ENCODE results near the gene CXorf66. TPM values are rescaled to one million over a fixed set of nuclear protein-coding genes. Genes with fewer than 3 reads are reported as not detected.
A peak's percentile ranks its signal among the peaks of the same experiment; 100 is the strongest.

Gene CXorf66
- total RNA-seq, 1 donor: not detected

DNA sequence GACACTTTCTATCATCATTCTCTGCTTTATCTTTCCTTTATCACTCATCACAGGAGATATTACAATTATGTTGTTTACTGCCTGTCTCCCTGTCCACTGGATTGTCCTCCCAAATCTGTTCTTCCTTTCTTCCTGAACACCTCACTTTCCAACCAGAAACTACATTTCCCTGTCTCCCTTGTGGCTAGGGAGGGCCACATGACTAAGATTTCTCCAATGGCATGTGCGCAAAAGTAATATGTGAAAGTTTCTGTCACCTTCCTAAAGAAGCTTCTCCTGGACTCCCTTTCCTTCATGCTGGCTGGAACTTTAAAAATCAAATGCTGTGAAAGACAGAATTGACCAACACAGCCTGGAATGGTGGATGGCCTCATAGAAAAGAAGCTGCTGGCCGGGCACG, 58.2 kb downstream of the CXorf66 start:
- H3K4me3 ChIP-seq (ENCODE audit: low read depth, low read length): no peak overlapping the region
- TF ChIP-seq, protein P1, sequence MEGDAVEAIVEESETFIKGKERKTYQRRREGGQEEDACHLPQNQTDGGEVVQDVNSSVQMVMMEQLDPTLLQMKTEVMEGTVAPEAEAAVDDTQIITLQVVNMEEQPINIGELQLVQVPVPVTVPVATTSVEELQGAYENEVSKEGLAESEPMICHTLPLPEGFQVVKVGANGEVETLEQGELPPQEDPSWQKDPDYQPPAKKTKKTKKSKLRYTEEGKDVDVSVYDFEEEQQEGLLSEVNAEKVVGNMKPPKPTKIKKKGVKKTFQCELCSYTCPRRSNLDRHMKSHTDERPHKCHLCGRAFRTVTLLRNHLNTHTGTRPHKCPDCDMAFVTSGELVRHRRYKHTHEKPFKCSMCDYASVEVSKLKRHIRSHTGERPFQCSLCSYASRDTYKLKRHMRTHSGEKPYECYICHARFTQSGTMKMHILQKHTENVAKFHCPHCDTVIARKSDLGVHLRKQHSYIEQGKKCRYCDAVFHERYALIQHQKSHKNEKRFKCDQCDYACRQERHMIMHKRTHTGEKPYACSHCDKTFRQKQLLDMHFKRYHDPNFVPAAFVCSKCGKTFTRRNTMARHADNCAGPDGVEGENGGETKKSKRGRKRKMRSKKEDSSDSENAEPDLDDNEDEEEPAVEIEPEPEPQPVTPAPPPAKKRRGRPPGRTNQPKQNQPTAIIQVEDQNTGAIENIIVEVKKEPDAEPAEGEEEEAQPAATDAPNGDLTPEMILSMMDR (IDR thresholded peaks at IDR 0.05; ENCODE audit: insufficient read depth, low read length): no peak
- no peak for DNase-seq (ENCODE audit: low read depth)

DNA sequence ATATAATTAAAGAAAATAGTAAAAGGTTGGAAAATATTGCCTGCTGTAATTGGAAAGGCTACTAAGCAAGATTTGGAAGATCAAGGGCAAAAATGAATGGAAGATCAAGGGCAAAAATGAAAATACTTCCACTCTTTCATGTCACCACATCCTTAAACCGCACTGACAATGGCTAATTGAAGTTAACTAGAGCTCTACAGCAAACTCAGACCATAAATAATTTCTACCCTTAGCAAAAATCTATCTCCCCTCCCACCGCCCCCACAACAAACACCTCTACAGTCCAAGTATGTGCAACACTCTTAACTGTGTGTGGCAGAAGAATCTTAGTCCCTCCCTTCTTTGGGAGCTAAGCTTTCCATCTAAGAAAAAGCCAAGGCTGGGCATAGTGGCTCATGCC, 59.6 kb downstream of the CXorf66 start:
- no peak for DNase-seq (ENCODE audit: low read depth)
- no peak overlapping the region for H3K4me3 ChIP-seq (ENCODE audit: low read depth, low read length)
- TF ChIP-seq, protein P1 (IDR thresholded peaks at IDR 0.05; ENCODE audit: insufficient read depth, low read length): no peak

Small RNAs within 50 kb of the gene (small RNA-seq; reads per million reads assigned to genes)
- gene MIR505 (31.1 reads per million, percentile 96 among the genes with 10 or more reads in this experiment), gene RF00425 (not detected)

Other genes starting within 250 kb of the CXorf66 start
- gene ATP11C, start 32.5 kb downstream of the CXorf66 start, total RNA-seq (ENCODE audit: low replicate concordance): 48.2 and 71.2 TPM in 2 replicates

Data from fibroblast of the aortic adventitia (primary cell).